GM21529 (cell line): ENCODE results near the gene JAKMIP1.
"Not testable (repeated sequence)": the region's sequence is repeated elsewhere in the genome, so short reads cannot be mapped to it uniquely, and the experiment has no call there.

Source experiments
- ATAC-seq: cut with Tn5 transposase; IDR thresholded peaks from one replicate; pipeline ENCODE4 v1.9.1; 2021; ENCODE audit not compliant: unreplicated experiment

Gene JAKMIP1

DNA sequence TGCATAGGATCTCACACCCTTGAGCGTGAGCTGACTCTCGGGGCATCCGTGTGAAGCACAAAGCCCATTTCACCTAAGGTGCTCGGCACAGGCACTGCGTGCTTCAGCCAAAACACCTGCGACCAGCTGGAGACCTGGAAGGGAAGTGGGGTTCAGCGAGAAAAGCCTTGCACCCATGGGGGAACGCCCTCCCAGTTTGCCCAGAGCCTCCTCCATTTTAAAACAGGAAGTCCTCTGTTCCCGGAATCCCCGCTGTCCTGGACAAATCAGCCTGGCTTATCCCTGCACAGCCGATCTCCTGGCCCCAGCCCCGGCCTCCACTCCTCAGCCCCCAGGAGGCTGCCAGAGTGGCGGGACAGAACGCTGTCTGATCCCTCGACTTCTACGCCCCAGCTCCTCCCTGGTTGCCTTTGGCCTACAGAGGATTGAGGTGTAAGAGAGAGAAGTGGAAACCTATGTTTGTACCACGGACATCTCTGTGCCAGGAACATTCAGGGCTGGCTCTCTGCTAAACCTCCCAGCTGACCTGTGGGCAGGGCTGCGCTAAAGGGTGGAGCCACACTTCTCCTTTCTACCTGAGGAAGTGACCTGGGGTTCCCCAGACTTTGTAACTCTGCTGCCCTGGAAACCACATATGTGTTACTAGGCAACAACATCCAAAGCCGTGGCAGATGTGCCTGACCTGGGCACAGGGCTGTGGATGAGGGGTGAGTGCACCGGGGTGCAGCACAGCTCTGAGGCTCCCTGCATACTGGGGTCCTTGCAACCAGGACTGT lies 178.3 kb downstream of the JAKMIP1 start:
- ATAC-seq: no peak

DNA sequence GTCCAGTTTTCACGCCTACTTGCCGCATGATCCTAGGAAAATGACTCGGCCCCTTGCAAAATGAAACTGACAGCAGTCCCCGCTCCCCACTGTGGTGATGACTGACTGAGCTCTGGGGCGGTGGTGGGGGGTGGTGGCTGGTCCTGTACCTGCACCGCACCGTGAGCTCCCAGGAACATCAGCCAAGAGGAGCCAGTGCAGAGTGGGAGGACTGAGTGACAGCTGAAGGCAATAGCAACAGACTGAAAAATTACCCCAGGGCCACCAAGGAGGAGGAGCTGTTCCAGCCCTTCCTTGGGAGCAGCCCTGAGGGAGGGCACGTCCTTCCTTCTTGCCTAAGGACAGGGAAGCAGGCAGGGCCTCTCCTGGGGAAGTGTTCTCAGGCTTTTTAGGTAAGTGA lies 179.7 kb downstream of the JAKMIP1 start:
- ATAC-seq: no peak

- ATAC-seq: no peak
These were observed 180.8 kb downstream of the JAKMIP1 start for GRCh38 chr4:6019316-6020263.

- no peak for ATAC-seq
These were observed 182.0 kb downstream of the JAKMIP1 start, which contains the start of gene C4orf50 for GRCh38 chr4:6018331-6018730. C4orf50 (minus strand) TSS chr4:6018431.

GRCh38 chr4:6017800-6018199 lies 182.5 kb downstream of the JAKMIP1 start:
- ATAC-seq: no peak

- no peak for ATAC-seq
These were observed 183.3 kb downstream of the JAKMIP1 start for GRCh38 chr4:6017030-6017429.

DNA sequence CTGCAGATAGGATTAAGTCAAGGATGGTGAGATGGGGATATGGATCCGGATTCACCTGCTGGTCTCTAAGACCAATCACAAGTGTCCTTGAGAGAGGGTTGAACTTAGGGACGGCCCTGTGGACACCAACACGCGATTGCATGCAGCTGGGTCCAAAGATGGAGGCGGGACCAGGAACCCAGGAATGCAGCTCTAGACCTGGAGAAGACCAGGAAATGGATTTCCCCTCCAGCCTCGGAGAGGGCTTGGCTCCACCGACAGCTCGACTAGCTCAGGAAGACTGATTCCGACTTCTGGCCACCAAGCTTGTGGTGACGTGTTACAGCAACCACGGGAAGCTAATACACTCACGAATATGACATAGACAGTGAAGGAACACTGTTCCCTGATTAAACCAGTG lies 186.8 kb downstream of the JAKMIP1 start:
- no peak for ATAC-seq

- ATAC-seq: no peak
These were observed 188.1 kb downstream of the JAKMIP1 start for GRCh38 chr4:6012200-6012599.

- no peak for ATAC-seq
These were observed 188.7 kb downstream of the JAKMIP1 start for GRCh38 chr4:6011686-6012085.

DNA sequence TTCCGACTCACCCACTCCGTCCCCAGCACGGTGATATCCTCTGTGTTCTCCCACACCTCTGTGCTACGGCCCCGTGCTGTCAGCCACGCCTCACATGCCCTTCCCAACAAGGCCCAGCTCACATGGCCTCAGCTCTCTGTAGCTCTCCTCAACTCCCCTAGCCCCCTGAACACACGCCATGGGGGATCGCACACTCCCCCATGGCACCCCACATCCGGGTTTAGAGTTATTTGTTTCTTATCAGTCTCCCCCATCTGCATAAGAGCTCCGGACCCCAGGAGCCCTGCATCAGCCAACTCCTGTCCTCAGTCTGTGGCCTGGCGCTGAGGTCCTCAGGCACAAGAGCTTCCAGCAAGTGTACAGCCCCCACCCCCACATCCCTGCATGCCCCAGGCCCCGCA lies 189.1 kb downstream of the JAKMIP1 start:
- no peak for ATAC-seq

- no peak for ATAC-seq
These were observed 189.6 kb downstream of the JAKMIP1 start for GRCh38 chr4:6010789-6011188.

DNA sequence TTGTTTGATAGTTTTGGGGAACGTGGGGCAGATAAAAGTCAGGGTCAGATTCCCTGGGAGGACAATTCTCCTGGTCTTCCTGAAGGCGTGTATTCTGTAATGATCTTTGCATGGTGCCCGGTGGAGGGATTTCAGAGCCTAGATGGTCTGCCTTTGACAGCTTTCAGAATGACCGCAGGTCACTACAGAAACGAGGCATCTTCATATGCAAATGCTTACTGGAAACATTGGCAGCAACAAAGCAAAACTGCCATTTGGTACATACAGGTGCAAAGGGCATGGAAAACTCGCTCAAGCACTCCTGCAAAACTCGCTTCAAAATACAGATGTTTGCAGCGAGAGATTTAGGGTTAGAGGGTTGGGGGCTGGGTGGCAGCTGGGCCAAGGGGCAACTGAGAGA lies 190.9 kb downstream of the JAKMIP1 start:
- no peak for ATAC-seq

GRCh38 chr4:6008766-6009385 lies 191.5 kb downstream of the JAKMIP1 start:
- no peak for ATAC-seq

DNA sequence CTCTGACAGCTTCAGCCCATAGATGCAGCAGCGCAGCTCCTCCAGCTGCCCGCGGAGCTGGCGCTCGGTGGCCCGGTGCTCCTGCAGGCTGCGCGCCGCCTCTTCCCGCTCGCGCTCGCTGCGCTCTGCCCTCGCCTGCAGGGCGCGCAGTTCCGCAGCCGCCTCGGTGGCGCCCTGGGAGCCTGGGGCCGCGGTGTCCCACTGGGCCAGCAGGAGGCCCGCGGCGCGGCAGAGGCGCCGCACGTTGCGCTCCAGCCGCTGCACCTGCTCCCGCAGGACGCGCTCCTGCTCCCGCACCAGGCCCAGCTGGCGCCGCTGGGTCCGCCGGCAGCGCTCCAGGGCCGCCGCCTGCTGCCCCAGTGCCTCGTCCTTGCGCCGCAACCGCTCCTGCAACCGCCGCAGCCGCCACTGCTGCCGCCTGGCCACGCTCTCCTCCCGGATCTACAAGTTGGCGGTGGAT lies 192.2 kb downstream of the JAKMIP1 start:
- no peak for ATAC-seq

- ATAC-seq: no peak
These were observed 195.2 kb downstream of the JAKMIP1 start for GRCh38 chr4:6005175-6005574.

- not testable (repeated sequence) for ATAC-seq
These were observed 196.9 kb downstream of the JAKMIP1 start for GRCh38 chr4:6003485-6003884.

GRCh38 chr4:6002926-6003325 lies 197.4 kb downstream of the JAKMIP1 start:
- no peak for ATAC-seq

DNA sequence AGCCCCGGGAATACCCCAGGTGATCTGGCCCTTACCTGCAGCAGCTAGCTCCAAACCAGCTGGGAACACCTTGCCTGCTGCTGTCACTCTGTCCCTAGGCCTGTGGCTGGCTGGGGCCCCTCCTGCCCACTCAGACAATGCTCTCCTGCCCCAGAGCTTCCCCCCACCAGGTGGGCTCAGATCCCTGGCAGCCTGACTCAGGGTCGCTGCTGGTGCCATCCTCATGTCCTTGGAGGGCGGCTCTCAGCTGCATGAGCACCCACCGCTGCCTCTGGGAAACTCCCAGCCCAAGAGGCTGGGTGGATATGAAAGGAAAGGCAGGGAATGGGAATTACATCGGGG lies 197.9 kb downstream of the JAKMIP1 start:
- ATAC-seq: no peak

DNA sequence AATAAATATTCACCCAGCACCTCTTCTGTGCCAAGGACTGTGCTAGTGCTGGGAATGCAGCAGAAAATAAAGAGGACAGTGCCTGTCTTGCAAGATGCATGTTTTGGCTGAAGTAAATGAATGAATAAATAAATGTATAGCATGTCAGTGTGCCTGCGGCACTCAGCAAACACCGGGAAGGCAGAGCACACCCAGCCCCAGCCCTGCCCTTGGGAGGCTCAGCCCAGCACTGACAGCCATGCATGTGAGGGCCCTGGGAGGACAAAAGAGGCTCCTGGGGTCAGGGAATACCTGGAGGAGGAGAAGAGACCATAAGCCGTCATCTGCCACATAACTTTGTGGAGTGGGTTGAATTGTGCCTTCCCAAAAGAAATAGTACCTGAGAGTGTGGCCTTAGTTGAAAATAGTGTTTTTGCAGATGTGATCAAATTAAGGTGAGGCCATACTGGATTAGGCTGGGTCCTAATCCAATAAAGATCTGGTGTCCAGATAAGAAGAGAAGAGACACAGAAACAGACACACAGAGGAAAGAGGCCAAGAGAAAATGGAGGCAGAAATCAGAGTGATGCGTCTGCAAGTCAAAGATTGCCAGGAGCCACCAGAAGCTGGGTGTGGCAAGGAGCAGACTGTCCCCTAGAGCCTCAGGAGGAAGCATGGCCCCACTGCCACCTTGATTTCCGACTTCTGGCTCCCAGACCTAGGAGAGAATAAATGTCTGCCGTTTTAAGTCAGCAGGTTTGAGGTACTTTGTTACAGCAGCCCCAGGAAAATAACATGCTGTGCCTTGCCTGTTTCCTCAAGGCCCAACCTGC lies 198.5 kb downstream of the JAKMIP1 start:
- ATAC-seq: no peak

DNA sequence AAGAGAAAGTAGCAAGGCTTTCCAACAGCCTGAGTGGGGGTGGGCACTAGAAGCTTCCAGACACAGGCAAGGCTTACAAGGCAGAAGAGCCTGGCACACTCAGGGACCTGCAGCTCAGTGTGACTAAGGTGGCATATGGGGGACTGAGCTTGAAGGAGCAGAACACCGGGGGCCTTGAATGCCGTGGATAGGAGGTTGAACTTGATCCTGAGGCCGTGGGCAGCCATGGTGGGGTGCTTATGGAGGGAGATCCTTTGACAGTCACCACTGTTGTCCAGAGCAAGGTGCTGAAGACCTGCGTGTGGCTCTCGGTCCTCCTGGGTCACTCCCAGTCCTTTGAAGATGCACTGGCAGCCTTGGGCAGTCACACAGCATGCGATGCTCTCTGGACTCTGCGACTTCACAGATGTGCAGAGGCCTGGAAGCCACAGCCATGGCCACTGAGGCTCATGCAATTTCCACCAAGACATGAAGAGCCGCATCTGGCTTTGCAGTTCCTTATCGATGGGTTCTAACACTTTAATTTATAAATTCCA lies 200.5 kb downstream of the JAKMIP1 start:
- ATAC-seq: no peak
